ENCODE measurements around the gene ARHGEF17. TPM values are rescaled to one million over a fixed set of nuclear protein-coding genes. Genes with fewer than 3 reads are reported as not detected.

The ARHGEF17 gene
- total and polyA plus RNA-seq, 2 experiments from 2014 or later, result 15.3 to 23.5 TPM

DNA sequence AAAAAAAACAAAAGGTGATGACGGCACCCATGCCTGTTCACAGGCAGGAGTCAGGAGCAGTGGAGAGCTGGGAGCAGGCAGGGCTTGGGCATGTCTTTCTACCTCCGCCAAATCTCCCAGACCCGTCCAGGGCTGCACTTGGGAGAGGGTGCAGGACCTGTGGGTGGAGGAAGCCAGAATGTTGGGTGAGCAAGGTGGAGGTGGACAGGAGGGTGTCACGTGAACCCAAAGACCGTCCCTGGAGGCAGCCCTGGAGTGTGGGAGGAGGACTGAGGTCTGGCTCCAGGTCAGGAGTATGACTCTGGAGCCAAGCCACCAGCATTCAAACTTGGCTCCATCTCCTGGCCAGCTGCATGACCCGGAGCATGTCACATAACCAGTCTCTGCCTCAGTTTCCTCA lies 41.6 kb downstream of the ARHGEF17 start:
- peaks cover 70% of the 10 kb centered on the region for H3K79me2 ChIP-seq (ENCODE audit: insufficient read depth)

DNA sequence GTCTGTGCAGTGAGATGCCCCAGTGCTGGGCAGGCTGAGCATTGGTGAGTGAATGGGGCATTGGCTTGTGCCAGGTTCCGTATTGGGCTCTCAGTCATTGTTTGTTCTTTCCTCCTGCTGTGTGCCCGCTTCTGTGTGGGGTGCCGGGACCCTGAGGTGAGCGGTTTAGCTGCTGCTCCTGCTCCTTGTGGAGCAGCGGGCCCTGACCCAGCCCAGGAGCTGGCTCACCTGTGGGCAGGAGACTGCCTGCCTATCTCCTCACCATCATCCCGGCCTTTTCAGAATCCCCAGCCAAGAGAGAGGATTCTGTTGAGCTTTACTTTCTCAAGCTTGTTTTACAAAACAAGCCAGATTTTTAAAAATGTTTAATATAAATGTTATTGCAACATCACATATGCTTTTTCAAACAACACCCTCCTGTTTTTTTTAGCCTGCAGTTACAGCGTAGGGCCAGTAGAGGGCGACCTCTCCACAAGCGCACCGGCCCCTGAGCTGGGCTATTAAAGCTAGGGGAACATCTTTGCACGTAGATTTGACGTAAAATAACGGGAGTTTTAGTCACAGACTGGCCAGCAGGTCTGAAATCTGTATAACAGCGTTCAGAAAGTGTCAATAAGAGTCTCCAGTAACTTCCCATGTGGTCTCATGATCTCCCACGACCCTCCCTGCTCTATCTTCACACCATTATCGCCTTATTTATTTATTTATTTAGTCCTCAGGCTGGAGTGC lies 43.0 kb downstream of the ARHGEF17 start:
- Histone ChIP-seq H3K9me2 (ENCODE audit: insufficient read depth) (no peaks in the 10 kb centered on the region), H3K36me3 (ENCODE audit: low read depth) (peaks cover 11% of the 10 kb centered on the region; the same call in 1 of the 2 replicates), H3K27ac (no peak overlapping the region), H3K4me1 (ENCODE audit: insufficient read depth) (no peaks in the 10 kb centered on the region), H3K27me3 (replicated peaks; ENCODE audit: insufficient read depth) (no peaks in the 10 kb centered on the region), H2AFZ (no peak overlapping the region), H3K79me2 (ENCODE audit: insufficient read depth) (peaks cover 55% of the 10 kb centered on the region), H4K20me1 (ENCODE audit: insufficient read depth) (peaks cover 3% of the 10 kb centered on the region; the same call in 1 of the 2 replicates), H3K4me2 (ENCODE audit: unreplicated experiment) (no peak overlapping the region), H3K4me3 (no peak overlapping the region), H3F3A (ENCODE audit: insufficient read depth) (peaks cover 4% of the 10 kb centered on the region; the same call in 1 of the 2 replicates), H3K9me3 (ENCODE audit: low read depth) (no peaks in the 10 kb centered on the region), H3K9ac (0 out of 2 replicates have a peak overlapping the region, but pooled peaks have one; percentile 29)
- WGBS, 2 experiments (ENCODE audit: low coverage in 1 of 2, low lambda C conversion rate in 2 of 2, missing lambda C conversion rate in 2 of 2), result 20 to 22% methylated on average over 16 of the region's 16 CpGs
- DNase-seq, result peak; percentile 89
- in situ Hi-C loops (cut with MboI), result no loop called here
- no peak for TF ChIP-seq EZH2phosphoT487 (IDR thresholded peaks at IDR 0.05; ENCODE audit: insufficient read depth, low read depth)
- TF ChIP-seq EZH2 (IDR thresholded peaks at IDR 0.05; ENCODE audit: insufficient read depth, poor library complexity, severe bottlenecking), result no peak

More for the DNA sequence above, 41.6 kb downstream of the ARHGEF17 start:
- Histone ChIP-seq H4K20me1 (ENCODE audit: insufficient read depth) (peaks cover 9% of the 10 kb centered on the region; the same call in 1 of the 2 replicates), H3K4me2 (ENCODE audit: unreplicated experiment) (no peak overlapping the region), H3K4me3 (no peak overlapping the region), H3K9ac (no peak overlapping the region), H3K4me1 (ENCODE audit: insufficient read depth) (no peaks in the 10 kb centered on the region), H3K9me2 (ENCODE audit: insufficient read depth) (no peaks in the 10 kb centered on the region), H3F3A (ENCODE audit: insufficient read depth) (peaks cover 4% of the 10 kb centered on the region; the same call in 1 of the 2 replicates), H3K27ac (no peak overlapping the region), H3K36me3 (ENCODE audit: low read depth) (peaks cover 11% of the 10 kb centered on the region; the same call in 1 of the 2 replicates), H2AFZ (no peak overlapping the region), H3K27me3 (replicated peaks; ENCODE audit: insufficient read depth) (no peaks in the 10 kb centered on the region), H3K9me3 (ENCODE audit: low read depth) (no peaks in the 10 kb centered on the region)
- TF ChIP-seq EZH2 (IDR thresholded peaks at IDR 0.05; ENCODE audit: insufficient read depth, poor library complexity, severe bottlenecking) (no peak), EZH2phosphoT487 (IDR thresholded peaks at IDR 0.05; ENCODE audit: insufficient read depth, low read depth) (no peak)
- DNase-seq, result no peak
- WGBS, 2 experiments (ENCODE audit: low coverage in 1 of 2, low lambda C conversion rate in 2 of 2, missing lambda C conversion rate in 2 of 2), result 57 to 65% methylated on average over 6 of the region's 6 CpGs
- in situ Hi-C loops (cut with MboI), result no loop called here

DNA sequence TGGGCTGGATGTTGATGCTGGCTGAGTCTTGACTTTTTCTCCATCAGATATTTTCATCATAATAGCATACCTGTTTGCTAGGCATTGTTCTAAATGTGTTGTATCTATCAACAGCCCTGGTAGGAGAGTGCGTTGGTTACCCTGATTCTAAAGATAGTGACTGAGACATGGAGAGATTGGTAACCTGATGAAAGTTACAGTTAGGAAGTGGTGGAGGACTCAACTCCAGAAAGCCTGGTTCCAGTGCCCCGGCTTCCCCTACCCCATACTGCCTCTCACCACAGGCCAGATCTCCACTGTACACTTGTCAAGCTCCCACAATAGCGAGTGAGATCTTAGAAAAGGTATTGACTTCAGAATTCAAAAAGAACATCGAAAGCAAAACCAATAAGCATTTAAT lies 45.3 kb downstream of the ARHGEF17 start:
- Histone ChIP-seq H3K27me3 (replicated peaks; ENCODE audit: insufficient read depth) (no peaks in the 10 kb centered on the region), H3K4me3 (no peak overlapping the region), H3K27ac (no peak overlapping the region), H3K9ac (peak overlapping the region; percentile 8; the same call in 1 of the 2 replicates), H3K9me3 (ENCODE audit: low read depth) (no peaks in the 10 kb centered on the region), H3K4me1 (ENCODE audit: insufficient read depth) (no peaks in the 10 kb centered on the region; the same call in 1 of the 2 replicates), H3F3A (ENCODE audit: insufficient read depth) (peaks cover 4% of the 10 kb centered on the region), H3K9me2 (ENCODE audit: insufficient read depth) (no peaks in the 10 kb centered on the region), H3K36me3 (ENCODE audit: low read depth) (peaks cover 11% of the 10 kb centered on the region; the same call in 1 of the 2 replicates), H2AFZ (no peak overlapping the region), H3K79me2 (ENCODE audit: insufficient read depth) (peaks cover 37% of the 10 kb centered on the region), H3K4me2 (ENCODE audit: unreplicated experiment) (no peak overlapping the region), H4K20me1 (ENCODE audit: insufficient read depth) (no peaks in the 10 kb centered on the region)
- WGBS, 2 experiments (ENCODE audit: low coverage in 1 of 2, low lambda C conversion rate in 2 of 2, missing lambda C conversion rate in 2 of 2), result 95 to 97% methylated on average over 4 of the region's 4 CpGs
- no peak for TF ChIP-seq EZH2phosphoT487 (IDR thresholded peaks at IDR 0.05; ENCODE audit: insufficient read depth, low read depth)
- no peak for TF ChIP-seq EZH2 (IDR thresholded peaks at IDR 0.05; ENCODE audit: insufficient read depth, poor library complexity, severe bottlenecking)
- in situ Hi-C loops (cut with MboI), result no loop called here
- no peak for DNase-seq

GRCh38 chr11:73355109-73355508 lies 47.0 kb downstream of the ARHGEF17 start:
- in situ Hi-C loops (cut with MboI), result no loop called here
- peaks cover 13% of the 10 kb centered on the region; the same call in 1 of the 2 replicates for H3K36me3 ChIP-seq (ENCODE audit: low read depth)

More at GRCh38 chr11:73355109-73355508, 47.0 kb downstream of the ARHGEF17 start:
- H3K27me3 ChIP-seq (replicated peaks; ENCODE audit: insufficient read depth), result no peaks in the 10 kb centered on the region
- no peak for DNase-seq
- peaks cover 4% of the 10 kb centered on the region; the same call in 1 of the 2 replicates for H3K4me1 ChIP-seq (ENCODE audit: insufficient read depth)
- H3K9me2 ChIP-seq (ENCODE audit: insufficient read depth), result no peaks in the 10 kb centered on the region
- H3K4me3 ChIP-seq, result no peak overlapping the region
- no peak overlapping the region for H3K9ac ChIP-seq
- no peak overlapping the region for H2AFZ ChIP-seq
- peaks cover 8% of the 10 kb centered on the region for H3F3A ChIP-seq (ENCODE audit: insufficient read depth)
- no peak overlapping the region for H3K27ac ChIP-seq
- H3K79me2 ChIP-seq (ENCODE audit: insufficient read depth), result peaks cover 30% of the 10 kb centered on the region
- H3K4me2 ChIP-seq (ENCODE audit: unreplicated experiment), result no peak overlapping the region
- WGBS, 2 experiments (ENCODE audit: low coverage in 1 of 2, low lambda C conversion rate in 2 of 2, missing lambda C conversion rate in 2 of 2), result 83 to 92% methylated on average over 4 of the region's 4 CpGs
- no peaks in the 10 kb centered on the region for H3K9me3 ChIP-seq (ENCODE audit: low read depth)
- H4K20me1 ChIP-seq (ENCODE audit: insufficient read depth), result no peaks in the 10 kb centered on the region
- TF ChIP-seq EZH2phosphoT487 (IDR thresholded peaks at IDR 0.05; ENCODE audit: insufficient read depth, low read depth) (no peak), EZH2 (IDR thresholded peaks at IDR 0.05; ENCODE audit: insufficient read depth, poor library complexity, severe bottlenecking) (no peak)

All from GM23248 (cell line).